Activated CD4-positive, CD25-positive, alpha-beta regulatory T cell treated with anti-CD3 and anti-CD28 coated beads, Interleukin-2, amount 50 U/mL, for 16 hours (primary cell): ENCODE data around the gene DEFB121.

ENCODE experiments used
- DNase-seq: peaks from one replicate; pipeline ENCODE4 v3.0.0-alpha.2; 2020; ENCODE audit warnings: low read depth, low spot score

DEFB121 gene

DNA sequence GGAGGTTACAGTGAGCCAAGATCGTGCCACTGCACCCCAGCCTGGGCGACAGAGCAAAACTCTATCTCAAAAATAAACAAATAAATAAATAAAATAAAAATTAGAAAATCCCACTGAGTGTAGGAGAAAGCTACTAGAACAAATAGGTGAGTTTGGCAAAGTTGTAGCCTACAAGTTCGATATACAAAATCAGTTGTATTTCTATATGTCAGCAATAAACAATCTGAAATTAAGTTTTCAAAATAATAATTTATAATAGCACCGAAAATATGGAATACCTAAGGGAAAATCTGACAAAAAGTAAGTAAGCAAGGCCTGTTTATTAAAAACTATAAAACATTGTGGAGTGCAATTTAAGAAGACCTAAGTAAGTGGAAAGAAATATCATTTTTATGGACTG, 42.7 kb downstream of the DEFB121 start:
- no peak for DNase-seq

DNA sequence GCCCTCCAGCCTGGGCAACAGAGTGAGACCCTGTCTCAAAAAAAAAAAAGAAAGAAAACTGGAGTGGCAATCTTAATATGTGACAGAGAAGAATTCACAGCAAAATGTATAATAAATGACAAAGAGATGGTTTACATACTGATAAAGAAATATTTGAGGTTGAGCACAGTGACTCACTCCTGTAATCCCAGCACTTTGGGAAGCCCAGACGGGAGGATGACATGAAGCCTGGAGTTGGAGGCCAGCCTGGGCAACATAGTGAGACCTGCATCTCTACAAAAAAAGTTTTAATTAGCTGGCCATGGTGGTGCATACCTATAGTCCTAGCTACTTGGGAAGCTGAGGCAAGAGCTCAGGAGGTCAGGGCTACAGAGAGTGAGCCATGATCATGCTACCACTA, 50.0 kb downstream of the DEFB121 start:
- DNase-seq: no peak
